ENCODE data around the gene SCYL2.

The SCYL2 gene

GRCh38 chr12:100365411-100365810 is 98.4 kb downstream of the SCYL2 start:
- Histone ChIP-seq H3K27me3 (ENCODE audit: control insufficient read depth in 2 of 2, insufficient read depth in 2 of 2, low read length in 2 of 2) (no peaks in the 10 kb centered on the region), H3K9ac (ENCODE audit: low read depth in 1 of 2, low read length in 2 of 2) (no peak overlapping the region), H3K4me3 (ENCODE audit: low read length in 2 of 2) (no peak overlapping the region), H3K9me3 (ENCODE audit: control insufficient read depth in 2 of 2, low read length in 2 of 2) (no peaks in the 10 kb centered on the region), H3K36me3 (ENCODE audit: control insufficient read depth in 2 of 2, insufficient read depth in 2 of 2, low read length in 2 of 2) (no peaks in the 10 kb centered on the region), H3K27ac (ENCODE audit: low read depth in 2 of 2, low read length in 2 of 2) (no peak overlapping the region), H3K4me1 (ENCODE audit: control insufficient read depth in 2 of 2, insufficient read depth in 2 of 2, low read length in 2 of 2) (no peaks in the 10 kb centered on the region)

GRCh38 chr12:100368066-100368465 is 101.1 kb downstream of the SCYL2 start:
- H3K9ac ChIP-seq (ENCODE audit: low read depth in 1 of 2, low read length in 2 of 2), result no peak overlapping the region
- no peaks in the 10 kb centered on the region for H3K4me1 ChIP-seq (ENCODE audit: control insufficient read depth in 2 of 2, insufficient read depth in 2 of 2, low read length in 2 of 2)
- no peak overlapping the region for H3K27ac ChIP-seq (ENCODE audit: low read depth in 2 of 2, low read length in 2 of 2)
- H3K27me3 ChIP-seq (ENCODE audit: control insufficient read depth in 2 of 2, insufficient read depth in 2 of 2, low read length in 2 of 2), result no peaks in the 10 kb centered on the region
- H3K36me3 ChIP-seq (ENCODE audit: control insufficient read depth in 2 of 2, insufficient read depth in 2 of 2, low read length in 2 of 2), result no peaks in the 10 kb centered on the region
- H3K9me3 ChIP-seq (ENCODE audit: control insufficient read depth in 2 of 2, low read length in 2 of 2), result no peaks in the 10 kb centered on the region
- no peak overlapping the region for H3K4me3 ChIP-seq (ENCODE audit: low read length in 2 of 2)

GRCh38 chr12:100371146-100371545 is 104.2 kb downstream of the SCYL2 start:
- H3K4me1 ChIP-seq (ENCODE audit: control insufficient read depth in 2 of 2, insufficient read depth in 2 of 2, low read length in 2 of 2), result no peaks in the 10 kb centered on the region
- no peaks in the 10 kb centered on the region for H3K36me3 ChIP-seq (ENCODE audit: control insufficient read depth in 2 of 2, insufficient read depth in 2 of 2, low read length in 2 of 2)
- H3K27ac ChIP-seq (ENCODE audit: low read depth in 2 of 2, low read length in 2 of 2), result no peak overlapping the region
- no peaks in the 10 kb centered on the region for H3K9me3 ChIP-seq (ENCODE audit: control insufficient read depth in 2 of 2, low read length in 2 of 2)
- H3K4me3 ChIP-seq (ENCODE audit: low read length in 2 of 2), result no peak overlapping the region
- no peak overlapping the region for H3K9ac ChIP-seq (ENCODE audit: low read depth in 1 of 2, low read length in 2 of 2)
- no peaks in the 10 kb centered on the region for H3K27me3 ChIP-seq (ENCODE audit: control insufficient read depth in 2 of 2, insufficient read depth in 2 of 2, low read length in 2 of 2)

GRCh38 chr12:100372853-100373640 is 106.1 kb downstream of the SCYL2 start:
- Histone ChIP-seq H3K27ac (ENCODE audit: low read depth in 2 of 2, low read length in 2 of 2) (no peak overlapping the region), H3K36me3 (ENCODE audit: control insufficient read depth in 2 of 2, insufficient read depth in 2 of 2, low read length in 2 of 2) (no peaks in the 10 kb centered on the region), H3K4me3 (ENCODE audit: low read length in 2 of 2) (no peak overlapping the region), H3K27me3 (ENCODE audit: control insufficient read depth in 2 of 2, insufficient read depth in 2 of 2, low read length in 2 of 2) (no peaks in the 10 kb centered on the region), H3K4me1 (ENCODE audit: control insufficient read depth in 2 of 2, insufficient read depth in 2 of 2, low read length in 2 of 2) (no peaks in the 10 kb centered on the region), H3K9ac (ENCODE audit: low read depth in 1 of 2, low read length in 2 of 2) (no peak overlapping the region), H3K9me3 (ENCODE audit: control insufficient read depth in 2 of 2, low read length in 2 of 2) (no peaks in the 10 kb centered on the region)

GRCh38 chr12:100375038-100375735 is 108.2 kb downstream of the SCYL2 start:
- H3K36me3 ChIP-seq (ENCODE audit: control insufficient read depth in 2 of 2, insufficient read depth in 2 of 2, low read length in 2 of 2), result no peaks in the 10 kb centered on the region

GRCh38 chr12:100376161-100376560 is 109.2 kb downstream of the SCYL2 start:
- no peak overlapping the region for H3K9ac ChIP-seq (ENCODE audit: low read depth in 1 of 2, low read length in 2 of 2)
- no peaks in the 10 kb centered on the region for H3K4me1 ChIP-seq (ENCODE audit: control insufficient read depth in 2 of 2, insufficient read depth in 2 of 2, low read length in 2 of 2)
- no peaks in the 10 kb centered on the region for H3K27me3 ChIP-seq (ENCODE audit: control insufficient read depth in 2 of 2, insufficient read depth in 2 of 2, low read length in 2 of 2)
- H3K27ac ChIP-seq (ENCODE audit: low read depth in 2 of 2, low read length in 2 of 2), result no peak overlapping the region
- H3K9me3 ChIP-seq (ENCODE audit: control insufficient read depth in 2 of 2, low read length in 2 of 2), result no peaks in the 10 kb centered on the region
- H3K36me3 ChIP-seq (ENCODE audit: control insufficient read depth in 2 of 2, insufficient read depth in 2 of 2, low read length in 2 of 2), result no peaks in the 10 kb centered on the region
- no peak overlapping the region for H3K4me3 ChIP-seq (ENCODE audit: low read length in 2 of 2)

More at GRCh38 chr12:100375038-100375735, 108.2 kb downstream of the SCYL2 start:
- Histone ChIP-seq H3K4me3 (ENCODE audit: low read length in 2 of 2) (no peak overlapping the region), H3K9me3 (ENCODE audit: control insufficient read depth in 2 of 2, low read length in 2 of 2) (no peaks in the 10 kb centered on the region), H3K4me1 (ENCODE audit: control insufficient read depth in 2 of 2, insufficient read depth in 2 of 2, low read length in 2 of 2) (no peaks in the 10 kb centered on the region), H3K27ac (ENCODE audit: low read depth in 2 of 2, low read length in 2 of 2) (no peak overlapping the region), H3K9ac (ENCODE audit: low read depth in 1 of 2, low read length in 2 of 2) (no peak overlapping the region), H3K27me3 (ENCODE audit: control insufficient read depth in 2 of 2, insufficient read depth in 2 of 2, low read length in 2 of 2) (no peaks in the 10 kb centered on the region)

GRCh38 chr12:100381379-100381778 is 114.4 kb downstream of the SCYL2 start:
- H3K9me3 ChIP-seq (ENCODE audit: control insufficient read depth in 2 of 2, low read length in 2 of 2), result no peaks in the 10 kb centered on the region
- H3K27me3 ChIP-seq (ENCODE audit: control insufficient read depth in 2 of 2, insufficient read depth in 2 of 2, low read length in 2 of 2), result no peaks in the 10 kb centered on the region
- H3K9ac ChIP-seq (ENCODE audit: low read depth in 1 of 2, low read length in 2 of 2), result no peak overlapping the region
- no peaks in the 10 kb centered on the region for H3K4me1 ChIP-seq (ENCODE audit: control insufficient read depth in 2 of 2, insufficient read depth in 2 of 2, low read length in 2 of 2)
- H3K4me3 ChIP-seq (ENCODE audit: low read length in 2 of 2), result no peak overlapping the region
- H3K27ac ChIP-seq (ENCODE audit: low read depth in 2 of 2, low read length in 2 of 2), result no peak overlapping the region
- H3K36me3 ChIP-seq (ENCODE audit: control insufficient read depth in 2 of 2, insufficient read depth in 2 of 2, low read length in 2 of 2), result no peaks in the 10 kb centered on the region

- no peaks in the 10 kb centered on the region for H3K36me3 ChIP-seq (ENCODE audit: control insufficient read depth in 2 of 2, insufficient read depth in 2 of 2, low read length in 2 of 2)
- H3K27me3 ChIP-seq (ENCODE audit: control insufficient read depth in 2 of 2, insufficient read depth in 2 of 2, low read length in 2 of 2), result no peaks in the 10 kb centered on the region
- no peak overlapping the region for H3K27ac ChIP-seq (ENCODE audit: low read depth in 2 of 2, low read length in 2 of 2)
- H3K9me3 ChIP-seq (ENCODE audit: control insufficient read depth in 2 of 2, low read length in 2 of 2), result no peaks in the 10 kb centered on the region
- no peak overlapping the region for H3K9ac ChIP-seq (ENCODE audit: low read depth in 1 of 2, low read length in 2 of 2)
- no peak overlapping the region for H3K4me3 ChIP-seq (ENCODE audit: low read length in 2 of 2)
- H3K4me1 ChIP-seq (ENCODE audit: control insufficient read depth in 2 of 2, insufficient read depth in 2 of 2, low read length in 2 of 2), result no peaks in the 10 kb centered on the region
Observed at GRCh38 chr12:100382338-100382737, 115.4 kb downstream of the SCYL2 start.

GRCh38 chr12:100383586-100384558 is 116.9 kb downstream of the SCYL2 start:
- Histone ChIP-seq H3K4me3 (ENCODE audit: low read length in 2 of 2) (no peak overlapping the region), H3K4me1 (ENCODE audit: control insufficient read depth in 2 of 2, insufficient read depth in 2 of 2, low read length in 2 of 2) (no peaks in the 10 kb centered on the region), H3K9me3 (ENCODE audit: control insufficient read depth in 2 of 2, low read length in 2 of 2) (no peaks in the 10 kb centered on the region), H3K27me3 (ENCODE audit: control insufficient read depth in 2 of 2, insufficient read depth in 2 of 2, low read length in 2 of 2) (no peaks in the 10 kb centered on the region), H3K27ac (ENCODE audit: low read depth in 2 of 2, low read length in 2 of 2) (no peak overlapping the region), H3K9ac (ENCODE audit: low read depth in 1 of 2, low read length in 2 of 2) (no peak overlapping the region), H3K36me3 (ENCODE audit: control insufficient read depth in 2 of 2, insufficient read depth in 2 of 2, low read length in 2 of 2) (no peaks in the 10 kb centered on the region)

- H3K27me3 ChIP-seq (ENCODE audit: control insufficient read depth in 2 of 2, insufficient read depth in 2 of 2, low read length in 2 of 2), result no peaks in the 10 kb centered on the region
- H3K9me3 ChIP-seq (ENCODE audit: control insufficient read depth in 2 of 2, low read length in 2 of 2), result no peaks in the 10 kb centered on the region
- H3K36me3 ChIP-seq (ENCODE audit: control insufficient read depth in 2 of 2, insufficient read depth in 2 of 2, low read length in 2 of 2), result no peaks in the 10 kb centered on the region
- no peak overlapping the region for H3K27ac ChIP-seq (ENCODE audit: low read depth in 2 of 2, low read length in 2 of 2)
- H3K4me3 ChIP-seq (ENCODE audit: low read length in 2 of 2), result no peak overlapping the region
- no peaks in the 10 kb centered on the region for H3K4me1 ChIP-seq (ENCODE audit: control insufficient read depth in 2 of 2, insufficient read depth in 2 of 2, low read length in 2 of 2)
- H3K9ac ChIP-seq (ENCODE audit: low read depth in 1 of 2, low read length in 2 of 2), result no peak overlapping the region
Observed at GRCh38 chr12:100384559-100384935, 117.6 kb downstream of the SCYL2 start.

Data from mucosa of rectum (tissue), 2 donors.